ENCODE data around the gene OR4D9. TPM values are rescaled to one million over a fixed set of nuclear protein-coding genes. Genes with fewer than 3 reads are reported as not detected.

OR4D9 gene
- total RNA-seq, 1 experiment from 2014 or later: not detected

GRCh38 chr11:59558270-59558643 lies 46.9 kb downstream of the OR4D9 start:
- peak overlapping the region; percentile 74 for H3K9ac ChIP-seq (ENCODE audit: extremely low read depth, insufficient read length, low read length)
- no peak overlapping the region for H3K27ac ChIP-seq (ENCODE audit: insufficient read length, low read depth, low read length)
- H3K18ac ChIP-seq (ENCODE audit: insufficient read length, low read depth, low read length): peak overlapping the region; percentile 79
- no peak overlapping the region for H2BK20ac ChIP-seq (ENCODE audit: low read depth, low read length, poor library complexity, severe bottlenecking)
- DNase-seq: peak; percentile 27
- H3K27me3 Mint-ChIP-seq (ENCODE audit: low read depth): peaks cover 17% of the 10 kb centered on the region
- peaks cover 17 to 28% of the 10 kb centered on the region in 2 experiments for H3K4me1 Mint-ChIP-seq
- no peak overlapping the region for H4K91ac ChIP-seq (ENCODE audit: insufficient read length, low read depth, low read length)
- H3K79me1 ChIP-seq (ENCODE audit: insufficient read depth, low read depth, low read length, poor library complexity, severe bottlenecking): no peaks in the 10 kb centered on the region
- TF ChIP-seq CTCF (conservative IDR thresholded peaks at IDR 0.05): no peak
- H2BK5ac ChIP-seq (ENCODE audit: insufficient read length, low read length): no peak overlapping the region
- no peak overlapping the region for H2BK12ac ChIP-seq (ENCODE audit: insufficient read length, low read depth, low read length)
- no peak overlapping the region for H3K23ac ChIP-seq (ENCODE audit: insufficient read length, low read depth, low read length)
- no peaks in the 10 kb centered on the region for H3K9me3 ChIP-seq (ENCODE audit: control insufficient read depth, low read depth, low read length)
- H3K79me2 ChIP-seq (ENCODE audit: insufficient read depth, low read length): no peaks in the 10 kb centered on the region
- peaks cover 21% of the 10 kb centered on the region for H3K23me2 ChIP-seq (ENCODE audit: insufficient read length, low read depth, low read length, poor library complexity, severe bottlenecking)
- no peaks in the 10 kb centered on the region for H3K27me3 ChIP-seq (ENCODE audit: insufficient read depth, low read length)
- no peak overlapping the region for H3T11ph ChIP-seq (ENCODE audit: low read length)
- peak overlapping the region; percentile 75 for H3K4me2 ChIP-seq (ENCODE audit: insufficient read depth, insufficient read length, low read length)
- no peak overlapping the region for H2BK120ac ChIP-seq (ENCODE audit: low read depth, low read length, poor library complexity, severe bottlenecking)
- H3K4me3 Mint-ChIP-seq: peak overlapping the region; percentile 83 to 93
- H2BK15ac ChIP-seq (ENCODE audit: low read depth, low read length): no peak overlapping the region
- no peak overlapping the region for H4K8ac ChIP-seq (replicated peaks; ENCODE audit: insufficient read length, low read depth, low read length)
- H3K4ac ChIP-seq (ENCODE audit: low read depth, low read length): no peak overlapping the region
- H3K14ac ChIP-seq (ENCODE audit: insufficient read depth, low read length): no peak overlapping the region; the same call in 1 of the 2 replicates
- H3K27ac Mint-ChIP-seq: peak overlapping the region in 2 of 3 experiments; percentile 17 to 95; a peak in 3 of 7 replicates
- no peak overlapping the region for H4K5ac ChIP-seq (ENCODE audit: insufficient read length, low read depth, low read length)
- H3K9me3 Mint-ChIP-seq: peaks cover 4% of the 10 kb centered on the region in 2 experiments; a peak in 3 of 5 replicates
- WGBS (ENCODE audit: extremely low coverage, insufficient read length, low lambda C conversion rate): no CpG with 5 or more reads among the region's 7 CpGs
- H4K20me1 ChIP-seq (ENCODE audit: control insufficient read depth, insufficient read depth, insufficient read length): no peaks in the 10 kb centered on the region
- no peaks in the 10 kb centered on the region for H3K4me1 ChIP-seq (ENCODE audit: insufficient read depth, low read length)
- H3K56ac ChIP-seq (ENCODE audit: insufficient read length, low read depth, low read length): no peak overlapping the region
- no peak overlapping the region for H2AK5ac ChIP-seq (ENCODE audit: insufficient read length, low read length)
- H3K36me3 Mint-ChIP-seq (ENCODE audit: insufficient read depth in 1 of 3, low read depth in 3 of 3): peaks cover 0 to 2% (median 0%) of the 10 kb centered on the region in 3 experiments; a peak in 3 of 7 replicates
- peak overlapping the region; percentile 87 for H2AFZ ChIP-seq (ENCODE audit: low read length)

All from H9 (cell line).